D721Med (cell line): ENCODE measurements around the gene FANCE.

ENCODE experiments used
- DNase-seq: peaks from one replicate; pipeline ENCODE4 v3.0.0; 2011; ENCODE audit warnings: low spot score; ENCODE audit not compliant: insufficient read length
- FAIRE-seq: peaks from 2 replicates; lab custom pipeline; 2011; peaks lifted over from hg19 to GRCh38; lab: Jason Lieb, UNC
- CTCF ChIP-seq: IDR thresholded peaks from 2 replicates; pipeline ENCODE4 v1.5.1; 2012; ENCODE audit warnings: mild to moderate bottlenecking, control low read depth; ENCODE audit not compliant: insufficient read depth; ENCODE audit errors: missing control alignments

The FANCE gene

GRCh38 chr6:35443341-35444030 is 8.7 kb upstream of the FANCE start:
- no peak for TF ChIP-seq CTCF
- DNase-seq (no peak), FAIRE-seq (no peak)

- DNase-seq = no peak
- no peak for FAIRE-seq
- TF ChIP-seq CTCF = no peak
These were observed 6.4 kb upstream of the FANCE start for GRCh38 chr6:35445691-35446090.

- FAIRE-seq (no peak), DNase-seq (no peak)
- TF ChIP-seq CTCF = no peak
These were observed 3.9 kb upstream of the FANCE start for GRCh38 chr6:35448191-35448590.

- DNase-seq (peak; percentile 75), FAIRE-seq (no peak)
- peak; percentile 72 for TF ChIP-seq CTCF
These were observed 2.8 kb upstream of the FANCE start for GRCh38 chr6:35449287-35449881.

GRCh38 chr6:35451354-35452182 is 570 bp upstream of the FANCE start:
- TF ChIP-seq CTCF = no peak
- DNase-seq (no peak), FAIRE-seq (no peak)

- no peak for FAIRE-seq
- TF ChIP-seq CTCF = no peak
- no peak for DNase-seq
These were observed 1.1 kb downstream of the FANCE start for GRCh38 chr6:35453236-35453635.
